ENCODE data around the gene STAM2. TPM values are rescaled to one million over a fixed set of nuclear protein-coding genes. Genes with fewer than 3 reads are reported as not detected.

Gene STAM2
- total and polyA plus RNA-seq, 2 of the 13 experiments (the other 11 are each of a cell fraction or from before 2014, with no cell fraction given) = 14.7 to 24.1 TPM

DNA sequence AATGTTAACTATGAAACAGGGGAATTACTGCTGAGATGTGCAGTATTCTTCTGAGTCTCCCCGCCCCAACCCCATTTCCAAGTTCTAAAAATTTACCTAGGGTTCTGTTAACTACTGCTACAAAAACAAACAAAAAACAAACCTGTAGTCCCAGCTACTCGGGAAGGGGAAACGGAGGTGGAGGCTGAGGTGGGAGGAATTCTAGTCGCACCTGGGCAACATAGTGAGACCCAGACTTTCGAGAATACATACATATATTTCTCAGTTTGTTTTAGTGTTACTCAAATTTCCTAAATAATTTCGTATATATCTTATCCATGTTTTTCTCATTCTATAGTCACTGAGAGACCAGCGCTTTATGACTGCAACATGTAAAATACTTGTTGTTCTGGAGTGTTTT lies 989 bp downstream of the STAM2 start (continued):
- TF ChIP-seq, protein P1, sequence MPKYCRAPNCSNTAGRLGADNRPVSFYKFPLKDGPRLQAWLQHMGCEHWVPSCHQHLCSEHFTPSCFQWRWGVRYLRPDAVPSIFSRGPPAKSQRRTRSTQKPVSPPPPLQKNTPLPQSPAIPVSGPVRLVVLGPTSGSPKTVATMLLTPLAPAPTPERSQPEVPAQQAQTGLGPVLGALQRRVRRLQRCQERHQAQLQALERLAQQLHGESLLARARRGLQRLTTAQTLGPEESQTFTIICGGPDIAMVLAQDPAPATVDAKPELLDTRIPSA (CRISPR knock-in tag; IDR thresholded peaks at IDR 0.05; ENCODE audit: borderline replicate concordance) = no peak
- TF ChIP-seq ZNF674 (CRISPR knock-in tag; IDR thresholded peaks at IDR 0.05; ENCODE audit: low read depth) (no peak), ETS1 (CRISPR knock-in tag; IDR thresholded peaks at IDR 0.05) (no peak), KLF6 (CRISPR knock-in tag; IDR thresholded peaks at IDR 0.05) (no peak), NR2F2 (IDR thresholded peaks at IDR 0.05; ENCODE audit: borderline replicate concordance, low read depth) (no peak), RFXAP (CRISPR knock-in tag; IDR thresholded peaks at IDR 0.05; ENCODE audit: borderline replicate concordance) (no peak), ZNF136 (CRISPR knock-in tag; IDR thresholded peaks at IDR 0.05; ENCODE audit: low read depth) (no peak), TSC22D2 (CRISPR knock-in tag; IDR thresholded peaks at IDR 0.05; ENCODE audit: borderline replicate concordance) (no peak), ETV6 (CRISPR knock-in tag; conservative IDR thresholded peaks at IDR 0.05) (no peak), PPARG (CRISPR knock-in tag; conservative IDR thresholded peaks at IDR 0.05) (no peak), HNRNPK (IDR thresholded peaks at IDR 0.05; ENCODE audit: low read depth, low read length, poor library complexity, severe bottlenecking) (peak; percentile 23)
- TF ChIP-seq, protein P2, sequence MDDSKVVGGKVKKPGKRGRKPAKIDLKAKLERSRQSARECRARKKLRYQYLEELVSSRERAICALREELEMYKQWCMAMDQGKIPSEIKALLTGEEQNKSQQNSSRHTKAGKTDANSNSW (CRISPR knock-in tag; IDR thresholded peaks at IDR 0.05; ENCODE audit: borderline replicate concordance) = no peak
